ENCODE measurements around the gene CNTNAP1. TPM values are rescaled to one million over a fixed set of nuclear protein-coding genes. Genes with fewer than 3 reads are reported as not detected.

CNTNAP1 gene
- under 1 TPM; 0.15 to 0.88 (median 0.43) TPM for total RNA-seq

DNA sequence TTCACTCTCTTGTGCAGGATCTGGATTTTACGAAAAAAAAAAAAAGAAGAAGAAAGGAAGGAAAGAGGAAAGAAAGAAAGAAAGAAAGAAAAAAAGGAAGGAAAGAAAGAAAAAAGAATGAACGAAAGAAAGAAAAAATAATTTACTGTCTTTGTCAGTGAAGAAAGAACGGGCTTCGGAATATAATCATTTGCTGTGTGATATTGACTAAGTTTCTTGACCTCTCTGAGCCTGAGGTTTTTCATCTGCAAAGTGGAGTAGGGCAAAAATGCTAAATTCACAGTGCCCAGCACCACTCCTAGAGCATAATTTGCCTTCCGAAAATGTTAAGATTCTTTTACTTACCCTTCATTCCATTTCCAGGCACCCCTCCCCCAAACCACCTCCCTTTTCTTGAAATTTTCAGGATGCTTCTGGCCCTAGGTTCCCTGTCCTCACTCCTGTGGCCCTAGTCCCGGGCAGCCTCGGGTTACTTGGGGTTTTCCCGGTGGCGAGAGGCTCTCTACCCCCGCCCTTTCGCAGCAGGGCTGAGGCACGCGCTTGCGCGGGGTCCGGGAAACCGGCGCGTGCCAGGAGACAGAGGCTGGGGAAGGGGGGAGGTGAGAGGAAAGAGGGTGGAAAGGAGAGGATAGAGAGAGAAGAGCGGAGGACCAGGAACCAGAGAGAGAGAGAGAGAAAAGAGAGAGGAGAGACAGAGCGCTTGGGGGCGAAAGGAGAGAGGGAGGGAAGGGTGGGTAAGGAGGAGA, at the start of gene CNTNAP1:
Gene CNTNAP1 (plus strand): TSS at position 556 of the 746 bp plus-strand sequence. CDS start 299 bp downstream, outside the sequence.
- H3K36me3 ChIP-seq, result no peaks in the 10 kb centered on the region
- H3K4me3 ChIP-seq, result peak within 1 kb of the TSS; percentile 20 to 66 (median 47)
- H3K9me3 ChIP-seq, result no peaks in the 10 kb centered on the region
- TF ChIP-seq, protein P1, sequence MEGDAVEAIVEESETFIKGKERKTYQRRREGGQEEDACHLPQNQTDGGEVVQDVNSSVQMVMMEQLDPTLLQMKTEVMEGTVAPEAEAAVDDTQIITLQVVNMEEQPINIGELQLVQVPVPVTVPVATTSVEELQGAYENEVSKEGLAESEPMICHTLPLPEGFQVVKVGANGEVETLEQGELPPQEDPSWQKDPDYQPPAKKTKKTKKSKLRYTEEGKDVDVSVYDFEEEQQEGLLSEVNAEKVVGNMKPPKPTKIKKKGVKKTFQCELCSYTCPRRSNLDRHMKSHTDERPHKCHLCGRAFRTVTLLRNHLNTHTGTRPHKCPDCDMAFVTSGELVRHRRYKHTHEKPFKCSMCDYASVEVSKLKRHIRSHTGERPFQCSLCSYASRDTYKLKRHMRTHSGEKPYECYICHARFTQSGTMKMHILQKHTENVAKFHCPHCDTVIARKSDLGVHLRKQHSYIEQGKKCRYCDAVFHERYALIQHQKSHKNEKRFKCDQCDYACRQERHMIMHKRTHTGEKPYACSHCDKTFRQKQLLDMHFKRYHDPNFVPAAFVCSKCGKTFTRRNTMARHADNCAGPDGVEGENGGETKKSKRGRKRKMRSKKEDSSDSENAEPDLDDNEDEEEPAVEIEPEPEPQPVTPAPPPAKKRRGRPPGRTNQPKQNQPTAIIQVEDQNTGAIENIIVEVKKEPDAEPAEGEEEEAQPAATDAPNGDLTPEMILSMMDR (IDR thresholded peaks at IDR 0.05), result no peak
- no peak for TF ChIP-seq POLR2A (IDR thresholded peaks at IDR 0.05)
- peaks cover 50 to 70% (median 51%) of the 10 kb centered on the region in 3 donors for H3K4me1 ChIP-seq
- intact Hi-C loops (cut with DNase I), result loop anchor here (5.0 kb wide), 1 partner anchor 105 kb away; the partner anchor contains the start of gene PSMC3IP
- peak within 1 kb of the TSS; percentile 3 to 78 (median 54) for H3K27ac ChIP-seq
- no peak for DNase-seq
- 10 to 18% methylated on average over 13 to 16 of the region's 22 CpGs for WGBS, 2 donors
- peaks cover 0 to 24% (median 0%) of the 10 kb centered on the region in 4 donors for H3K27me3 ChIP-seq

GRCh38 chr17:42632949-42633444, 49.3 kb upstream of the CNTNAP1 start:
- H3K9me3 ChIP-seq, result no peaks in the 10 kb centered on the region
- TF ChIP-seq POLR2A (IDR thresholded peaks at IDR 0.05), result no peak
- TF ChIP-seq, protein P1 (IDR thresholded peaks at IDR 0.05), result no peak
- no peaks in the 10 kb centered on the region for H3K36me3 ChIP-seq
- intact Hi-C loops (cut with DNase I), result no loop called here
- no peak for DNase-seq
- no peak overlapping the region for H3K4me3 ChIP-seq
- H3K27me3 ChIP-seq, result no peaks in the 10 kb centered on the region
- H3K27ac ChIP-seq, result peak overlapping the region; percentile 61 to 83 (median 72)
- H3K4me1 ChIP-seq, result peaks cover 0 to 18% (median 0%) of the 10 kb centered on the region in 3 donors
- 42 to 62% methylated on average over 9 of the region's 9 CpGs for WGBS, 2 donors

GRCh38 chr17:42639525-42640113, 42.7 kb upstream of the CNTNAP1 start:
- Histone ChIP-seq H3K9me3 (no peaks in the 10 kb centered on the region), H3K27ac (no peak overlapping the region), H3K27me3 (no peaks in the 10 kb centered on the region), H3K4me1 (no peaks in the 10 kb centered on the region), H3K4me3 (no peak overlapping the region), H3K36me3 (no peaks in the 10 kb centered on the region)
- intact Hi-C loops (cut with DNase I), result no loop called here
- DNase-seq, result no peak
- no peak for TF ChIP-seq POLR2A (IDR thresholded peaks at IDR 0.05)
- TF ChIP-seq, protein P1 (IDR thresholded peaks at IDR 0.05), result no peak
- 79 to 80% methylated on average over 3 to 5 of the region's 7 CpGs for WGBS, 2 donors

DNA sequence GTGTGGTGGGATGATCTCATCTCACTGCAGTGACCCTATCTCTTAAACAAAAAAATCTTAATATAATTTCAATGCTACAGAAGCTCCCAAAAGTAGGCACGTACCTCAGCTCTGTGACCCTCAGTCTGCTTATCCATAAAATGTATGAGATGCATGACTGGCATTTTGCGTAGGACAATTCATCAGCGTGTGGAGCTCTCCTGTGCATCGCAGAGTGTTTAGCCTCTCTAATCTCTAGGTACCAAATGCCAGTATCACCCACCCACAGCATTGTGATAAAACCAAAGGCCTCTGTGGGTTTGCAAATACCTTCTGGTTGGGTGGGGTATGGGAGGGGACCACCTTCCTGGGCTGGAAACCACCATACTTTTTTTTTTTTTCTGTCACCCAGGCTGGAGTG, 42.2 kb upstream of the CNTNAP1 start:
- Histone ChIP-seq H3K27me3 (no peaks in the 10 kb centered on the region), H3K9me3 (no peaks in the 10 kb centered on the region), H3K4me3 (no peak overlapping the region), H3K4me1 (no peaks in the 10 kb centered on the region), H3K36me3 (no peaks in the 10 kb centered on the region), H3K27ac (no peak overlapping the region)
- WGBS, 2 donors, result 86% methylated on average over 4 of the region's 4 CpGs
- intact Hi-C loops (cut with DNase I), result no loop called here
- TF ChIP-seq, protein P1 (IDR thresholded peaks at IDR 0.05), result no peak
- TF ChIP-seq POLR2A (IDR thresholded peaks at IDR 0.05), result no peak
- DNase-seq, result no peak

DNA sequence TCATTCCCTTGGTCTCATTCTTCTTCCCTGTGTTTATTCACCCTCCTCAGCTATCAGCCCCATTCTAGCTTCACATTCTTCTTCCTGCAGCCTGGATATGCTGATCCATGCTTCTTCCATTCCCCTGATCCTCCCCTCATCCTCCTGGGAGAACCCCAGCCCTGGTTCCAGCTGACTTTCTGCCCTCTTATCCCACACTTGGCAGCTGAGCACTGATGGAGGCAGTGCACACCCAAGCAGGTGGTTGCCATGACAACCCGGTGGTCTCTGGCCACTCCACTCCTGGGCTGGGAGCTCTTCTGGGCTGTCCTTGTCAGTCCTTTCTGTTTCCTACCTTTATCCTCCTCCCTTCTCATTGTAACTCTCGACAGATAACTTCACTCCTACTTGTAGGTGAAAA, 40.0 kb upstream of the CNTNAP1 start:
- no peak for DNase-seq
- H3K9me3 ChIP-seq, result no peaks in the 10 kb centered on the region
- no peaks in the 10 kb centered on the region for H3K4me1 ChIP-seq
- H3K27me3 ChIP-seq, result no peaks in the 10 kb centered on the region
- no peak overlapping the region for H3K4me3 ChIP-seq
- TF ChIP-seq POLR2A (IDR thresholded peaks at IDR 0.05), result no peak
- TF ChIP-seq, protein P1 (IDR thresholded peaks at IDR 0.05), result no peak
- 5 to 59% methylated on average over 2 of the region's 2 CpGs for WGBS, 2 donors
- H3K27ac ChIP-seq, result no peak overlapping the region
- no peaks in the 10 kb centered on the region for H3K36me3 ChIP-seq
- intact Hi-C loops (cut with DNase I), result no loop called here
